Calu3 (cell line): Measurements from ENCODE around the gene IST1. TPM values are rescaled to one million over a fixed set of nuclear protein-coding genes. Genes with fewer than 3 reads are reported as not detected.

Source experiments
- BruUV-seq: library from RNA; stranded (reverse); fragments of 400-500 nt; replicated peaks from 2 replicates; lab custom pipeline; 2021; lab: Mats Ljungman, UMichigan
- CTCF ChIA-PET: fragments of 300-600 bp; sonication (Branson Sonifier 250); formaldehyde crosslinking; loops from one replicate; lab custom pipeline; 2022; ENCODE audit warnings: antibody characterized with exemption; lab: Charles Lee
- DNase-seq: peaks from one replicate; pipeline ENCODE4 v3.0.0; 2022
- H3K27ac Mint-ChIP-seq: one replicate; pipeline ENCODE4 v1.8.0; 2022; ENCODE audit warnings: mixed read lengths; ENCODE audit not compliant: unreplicated experiment
- H3K27me3 Mint-ChIP-seq: one replicate; pipeline ENCODE4 v1.8.0; 2022; ENCODE audit warnings: mixed read lengths; ENCODE audit not compliant: unreplicated experiment
- H3K36me3 Mint-ChIP-seq: one replicate; pipeline ENCODE4 v1.8.0; 2022; ENCODE audit warnings: mild to moderate bottlenecking, moderate library complexity, mixed read lengths; ENCODE audit not compliant: insufficient read depth, unreplicated experiment
- H3K4me1 Mint-ChIP-seq: one replicate; pipeline ENCODE4 v1.8.0; 2022; ENCODE audit warnings: mild to moderate bottlenecking, low read depth, mixed read lengths; ENCODE audit not compliant: unreplicated experiment
- H3K4me3 Mint-ChIP-seq: one replicate; pipeline ENCODE4 v1.8.0; 2022; ENCODE audit warnings: mild to moderate bottlenecking, low read depth, moderate library complexity, mixed read lengths; ENCODE audit not compliant: unreplicated experiment
- H3K9me3 Mint-ChIP-seq: one replicate; pipeline ENCODE4 v1.8.0; 2022; ENCODE audit warnings: low read depth, mixed read lengths; ENCODE audit not compliant: unreplicated experiment
- intact Hi-C: fragments of 100-400 bp; cut with micrococcal nuclease; formaldehyde crosslinking; loops from one replicate; pipeline ENCODE4 v1.10.0; 2022; ENCODE audit not compliant: unreplicated experiment
- total RNA-seq: library from RNA; stranded (reverse); gene quantifications from 2 replicates; pipeline ENCODE4 v1.2.3, GENCODE V29; 2022
- TF ChIP-seq, protein P1 (sequence below): fragments of 200-600 bp; IDR thresholded peaks from one replicate; pipeline ENCODE4 v1.8.0; 2022; ENCODE audit warnings: antibody characterized with exemption; ENCODE audit not compliant: unreplicated experiment

Gene IST1
- total RNA-seq, 1 experiment from 2014 or later, result 252 TPM

DNA sequence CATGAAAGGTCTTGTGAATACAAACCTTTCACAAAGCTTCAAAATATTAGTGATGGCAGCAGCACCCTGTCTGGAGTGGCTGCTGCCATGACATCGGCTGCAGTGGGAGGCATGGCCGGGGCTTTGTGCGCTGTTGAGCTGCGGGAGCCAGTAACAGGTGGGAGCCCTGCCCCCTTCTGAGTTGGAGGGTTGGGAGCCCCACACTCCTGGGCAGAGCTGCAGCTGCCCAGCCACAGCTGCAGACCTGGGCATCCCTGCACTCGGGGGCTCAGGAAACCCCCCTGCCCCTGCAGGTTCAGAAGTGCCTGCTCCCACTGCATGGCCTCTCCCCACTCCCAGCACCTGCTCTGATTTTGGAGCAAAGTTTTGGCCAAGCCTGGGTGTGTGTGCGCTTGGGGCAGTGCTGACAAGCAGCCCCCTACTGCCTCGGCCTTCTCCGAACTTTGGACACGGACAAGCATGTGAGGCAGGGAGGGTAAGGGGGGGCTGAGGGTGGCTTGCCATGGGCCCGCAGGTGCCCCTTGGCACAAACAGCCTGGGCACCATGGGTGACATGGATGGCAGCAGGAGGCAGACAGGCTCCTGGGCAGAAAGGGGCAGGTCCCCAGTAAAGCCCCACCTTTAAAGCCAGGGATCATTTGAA, 42.7 kb downstream of the IST1 start:
- BruUV-seq, result no TSS peak
- intact Hi-C loops, result no loop called here
- no peak overlapping the region for H3K27ac Mint-ChIP-seq
- CTCF ChIA-PET, result no interaction called here
- H3K27me3 Mint-ChIP-seq, result no peaks in the 10 kb centered on the region
- H3K4me1 Mint-ChIP-seq, result no peaks in the 10 kb centered on the region
- no peak overlapping the region for H3K4me3 Mint-ChIP-seq
- no peaks in the 10 kb centered on the region for H3K9me3 Mint-ChIP-seq
- TF ChIP-seq, protein P1, sequence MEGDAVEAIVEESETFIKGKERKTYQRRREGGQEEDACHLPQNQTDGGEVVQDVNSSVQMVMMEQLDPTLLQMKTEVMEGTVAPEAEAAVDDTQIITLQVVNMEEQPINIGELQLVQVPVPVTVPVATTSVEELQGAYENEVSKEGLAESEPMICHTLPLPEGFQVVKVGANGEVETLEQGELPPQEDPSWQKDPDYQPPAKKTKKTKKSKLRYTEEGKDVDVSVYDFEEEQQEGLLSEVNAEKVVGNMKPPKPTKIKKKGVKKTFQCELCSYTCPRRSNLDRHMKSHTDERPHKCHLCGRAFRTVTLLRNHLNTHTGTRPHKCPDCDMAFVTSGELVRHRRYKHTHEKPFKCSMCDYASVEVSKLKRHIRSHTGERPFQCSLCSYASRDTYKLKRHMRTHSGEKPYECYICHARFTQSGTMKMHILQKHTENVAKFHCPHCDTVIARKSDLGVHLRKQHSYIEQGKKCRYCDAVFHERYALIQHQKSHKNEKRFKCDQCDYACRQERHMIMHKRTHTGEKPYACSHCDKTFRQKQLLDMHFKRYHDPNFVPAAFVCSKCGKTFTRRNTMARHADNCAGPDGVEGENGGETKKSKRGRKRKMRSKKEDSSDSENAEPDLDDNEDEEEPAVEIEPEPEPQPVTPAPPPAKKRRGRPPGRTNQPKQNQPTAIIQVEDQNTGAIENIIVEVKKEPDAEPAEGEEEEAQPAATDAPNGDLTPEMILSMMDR, result no peak
- DNase-seq, result no peak
- H3K36me3 Mint-ChIP-seq, result peaks cover 8% of the 10 kb centered on the region

DNA sequence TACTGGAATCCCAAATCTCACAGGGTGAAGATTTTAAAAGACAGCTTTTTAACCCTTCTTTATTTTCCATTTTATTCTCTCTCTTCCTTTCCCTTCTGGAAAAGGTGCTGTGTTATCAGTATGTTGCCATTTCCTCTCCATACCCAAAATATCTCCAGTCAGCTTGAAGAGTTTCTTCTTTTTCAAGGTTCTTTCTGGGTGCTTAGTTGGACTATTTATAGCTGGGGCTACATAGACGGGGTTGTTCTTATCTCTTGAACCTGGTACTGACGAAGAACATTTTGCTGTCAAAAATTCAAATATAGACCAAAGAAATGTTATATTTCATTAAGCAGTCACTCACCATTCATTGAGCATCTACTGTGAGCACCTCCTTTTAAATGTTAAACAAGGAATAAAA, 48.6 kb downstream of the IST1 start:
- DNase-seq, result no peak
- Mint-ChIP-seq H3K4me1 (no peaks in the 10 kb centered on the region), H3K9me3 (no peaks in the 10 kb centered on the region), H3K27ac (no peak overlapping the region), H3K4me3 (no peak overlapping the region), H3K36me3 (peaks cover 9% of the 10 kb centered on the region), H3K27me3 (peaks cover 17% of the 10 kb centered on the region)
- TF ChIP-seq, protein P1, result no peak
- CTCF ChIA-PET, result no interaction called here
- intact Hi-C loops, result no loop called here
- BruUV-seq, result no TSS peak

DNA sequence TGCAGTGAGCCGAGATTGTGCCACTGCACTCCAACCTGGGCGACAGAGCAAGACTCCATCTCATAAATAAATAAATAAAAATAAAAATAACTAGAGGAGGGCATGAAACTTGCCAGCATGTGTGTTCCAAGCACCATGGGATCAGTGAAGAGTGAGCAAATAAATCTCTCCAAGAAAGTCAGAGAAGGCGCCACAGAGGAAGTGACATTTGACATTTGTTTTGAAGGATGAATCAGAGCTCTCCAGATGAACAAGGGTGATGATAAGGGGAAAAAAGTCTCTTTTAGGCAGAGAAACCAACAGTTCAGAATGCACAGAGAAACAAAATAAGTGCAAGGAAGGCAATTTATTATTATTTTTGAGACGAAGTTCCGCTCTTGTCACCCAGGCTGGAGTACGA, 50.3 kb downstream of the IST1 start:
- Mint-ChIP-seq H3K4me1 (no peaks in the 10 kb centered on the region), H3K27me3 (peaks cover 17% of the 10 kb centered on the region), H3K36me3 (peaks cover 9% of the 10 kb centered on the region), H3K4me3 (no peak overlapping the region), H3K27ac (no peak overlapping the region), H3K9me3 (no peaks in the 10 kb centered on the region)
- TF ChIP-seq, protein P1, result no peak
- DNase-seq, result no peak
- CTCF ChIA-PET, result no interaction called here
- intact Hi-C loops, result no loop called here
- no TSS peak for BruUV-seq

DNA sequence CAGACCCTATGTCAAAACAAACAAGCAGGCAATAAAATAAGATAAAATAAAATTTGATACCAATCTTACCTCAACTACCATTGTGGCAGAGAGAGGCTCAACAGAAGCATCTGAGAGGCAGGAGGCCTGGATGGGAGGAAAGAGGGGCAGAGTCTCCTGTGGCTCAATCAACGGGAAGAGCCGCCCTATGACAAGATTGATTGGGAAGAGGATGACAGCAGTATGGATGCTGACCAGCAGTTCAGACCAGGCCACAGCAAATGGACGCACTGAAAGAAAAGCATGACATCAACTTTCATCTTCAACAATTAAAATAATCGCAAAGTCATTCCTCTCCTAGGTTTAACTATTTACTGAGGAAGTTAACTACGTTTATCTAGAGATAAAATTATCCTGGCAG, 57.5 kb downstream of the IST1 start:
- no peaks in the 10 kb centered on the region for H3K9me3 Mint-ChIP-seq
- DNase-seq, result no peak
- no peak overlapping the region for H3K4me3 Mint-ChIP-seq
- no peak overlapping the region for H3K27ac Mint-ChIP-seq
- no peaks in the 10 kb centered on the region for H3K36me3 Mint-ChIP-seq
- BruUV-seq, result no TSS peak
- CTCF ChIA-PET, result no interaction called here
- no peaks in the 10 kb centered on the region for H3K4me1 Mint-ChIP-seq
- TF ChIP-seq, protein P1, result no peak
- intact Hi-C loops, result no loop called here
- H3K27me3 Mint-ChIP-seq, result no peaks in the 10 kb centered on the region
